Activated T-cell treated with anti-CD3 and anti-CD28 coated beads for 24 hours (primary cell): ENCODE data around the gene CTBS.
"Not testable (repeated sequence)": the region's sequence is repeated elsewhere in the genome, so short reads cannot be mapped to it uniquely, and the experiment has no call there.

Experiments
- DNase-seq: peaks from one replicate; pipeline ENCODE4 v3.0.0-alpha.2; 2020; ENCODE audit warnings: low read depth

The CTBS gene

DNA sequence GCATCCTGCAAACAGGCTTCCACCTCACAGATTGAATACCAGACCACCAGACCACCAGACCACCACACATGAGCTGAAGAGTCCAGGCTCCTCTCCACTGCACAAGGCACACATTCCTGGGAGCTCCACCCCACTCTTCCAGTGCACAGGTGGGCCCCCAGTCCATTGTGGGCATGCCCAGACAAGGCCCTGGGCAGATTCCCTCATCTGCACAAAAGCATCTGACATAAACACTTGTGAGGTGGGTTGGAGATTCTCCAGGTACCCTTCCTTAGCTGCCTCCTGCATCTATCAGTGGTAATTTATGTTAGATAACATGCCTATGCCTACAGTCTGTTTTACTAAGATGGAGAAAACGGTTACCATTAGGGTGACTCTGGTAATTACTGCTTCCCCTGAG, 11.6 kb upstream of the CTBS start:
- no peak for DNase-seq

DNA sequence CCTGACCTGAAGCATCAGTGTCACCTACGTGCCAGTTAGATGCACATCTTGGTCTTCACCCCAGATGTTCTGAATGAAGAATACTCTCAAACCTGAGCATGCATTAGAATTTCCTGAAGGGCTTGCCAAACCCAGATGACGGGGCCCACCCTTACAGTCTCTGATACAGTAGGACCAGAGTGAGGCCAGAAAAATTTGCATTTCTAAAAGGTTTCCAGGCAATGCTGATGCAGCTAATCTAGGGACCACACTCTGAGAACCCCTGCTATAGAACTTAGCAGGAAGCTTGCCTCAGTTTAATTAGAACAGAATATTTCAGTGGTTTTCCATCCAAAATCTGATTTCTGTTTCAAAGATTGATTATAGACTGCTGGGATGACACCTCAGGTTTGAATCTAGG, 9.9 kb upstream of the CTBS start:
- no peak for DNase-seq

DNA sequence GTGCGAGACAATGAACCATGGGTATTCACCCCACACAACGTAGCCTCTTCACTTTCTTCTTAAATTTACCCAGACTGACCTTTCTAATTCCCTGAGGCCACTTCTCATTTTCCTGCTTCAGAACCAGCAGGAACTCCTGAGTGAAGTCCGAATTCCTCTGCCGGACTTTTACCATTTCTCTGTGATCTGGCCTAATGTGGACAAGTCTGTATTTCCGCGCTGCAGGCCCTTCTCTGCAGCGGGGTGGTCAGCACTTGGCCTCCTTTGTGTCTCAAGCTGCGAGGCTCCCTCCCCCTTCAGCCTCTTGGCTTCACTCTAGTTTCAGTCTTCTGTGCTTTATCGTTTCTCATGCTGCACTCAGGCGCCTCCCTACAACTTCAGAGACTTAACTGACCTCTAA, 9.4 kb upstream of the CTBS start:
- DNase-seq: no peak

DNA sequence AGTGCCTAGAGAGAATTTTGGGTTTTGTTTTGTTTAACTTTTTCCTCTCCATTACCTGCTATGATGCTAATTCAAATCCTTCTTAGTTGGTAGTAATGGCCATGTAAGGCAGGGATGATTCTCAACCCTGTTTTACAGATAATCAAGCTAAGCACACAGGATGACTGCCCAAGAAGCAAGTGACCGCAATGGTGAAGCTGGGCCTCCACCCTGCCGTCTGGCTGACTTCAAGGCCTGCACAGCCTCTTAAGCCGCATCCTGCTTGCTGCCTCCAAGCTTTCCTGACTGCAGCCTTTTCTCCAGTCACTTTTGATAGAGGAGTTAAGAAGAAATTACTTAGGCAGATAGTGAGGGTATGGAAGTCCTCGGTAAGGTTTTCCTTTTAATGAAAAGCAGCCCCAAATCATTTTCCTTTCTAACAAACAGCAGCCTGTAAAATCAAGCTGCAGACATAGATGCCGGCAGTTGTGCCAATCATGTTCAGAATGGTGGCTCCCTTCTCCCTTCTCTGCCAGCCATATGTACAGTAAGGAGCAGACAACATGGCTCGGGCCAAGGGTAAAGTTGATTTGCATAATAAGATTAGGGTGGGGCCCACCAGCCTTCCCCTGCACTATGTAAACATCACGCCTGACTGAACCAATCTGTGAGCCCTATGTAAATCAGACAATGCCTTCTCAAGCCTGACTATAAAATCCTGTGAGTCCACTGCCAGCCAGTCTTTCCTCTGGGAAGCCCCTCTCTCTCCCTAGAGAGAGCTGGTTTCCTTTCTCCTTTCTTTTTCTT, 8.8 kb upstream of the CTBS start:
- DNase-seq: no peak

DNA sequence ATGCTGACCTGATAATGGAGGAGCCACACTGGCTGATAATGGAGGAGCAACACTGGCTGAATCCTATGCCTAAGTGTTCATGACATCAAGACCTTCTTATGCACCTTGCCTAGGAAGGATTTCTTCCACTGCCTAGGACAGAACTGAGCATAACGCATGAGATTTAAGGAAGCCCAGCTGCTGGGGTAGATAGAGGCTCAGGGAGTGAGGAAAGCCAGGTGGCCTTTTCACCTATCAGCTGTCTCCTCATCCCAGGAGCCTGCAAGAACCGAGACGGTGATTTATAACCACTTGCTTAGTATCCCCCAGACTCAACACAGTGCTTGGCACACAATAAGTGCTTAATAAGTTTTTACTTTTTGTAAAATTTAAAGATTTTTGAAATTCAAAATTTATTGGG, 7.4 kb upstream of the CTBS start:
- DNase-seq: no peak

GRCh38 chr1:84574936-84575335, 696 bp upstream of the CTBS start:
- no peak for DNase-seq

- no peak for DNase-seq
These were observed 716 bp downstream of the CTBS start for GRCh38 chr1:84573481-84573966.

GRCh38 chr1:84571150-84571535, 3.1 kb downstream of the CTBS start:
- DNase-seq: no peak

GRCh38 chr1:84570436-84571149, 3.6 kb downstream of the CTBS start:
- no peak for DNase-seq

DNA sequence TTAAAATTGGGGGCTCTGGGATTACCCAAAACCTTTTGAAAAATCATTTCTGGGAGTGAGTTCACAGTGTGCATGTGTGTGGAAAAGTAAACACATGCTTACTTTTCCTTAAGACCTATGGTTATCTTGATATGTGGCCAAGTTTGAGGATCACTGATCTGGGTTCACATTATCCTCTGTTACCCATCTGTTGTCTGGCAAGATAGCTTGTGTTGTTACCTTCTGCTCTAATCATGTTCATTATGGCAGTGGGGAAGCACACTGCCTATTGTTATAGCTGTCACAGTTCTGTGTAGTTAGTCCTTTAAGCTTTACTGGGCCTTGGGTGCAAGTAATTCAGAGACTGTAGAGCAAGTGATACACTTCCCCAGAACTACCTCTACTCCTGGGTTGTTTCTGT, 5.0 kb downstream of the CTBS start:
- no peak for DNase-seq

GRCh38 chr1:84550826-84551225, 23.4 kb downstream of the CTBS start:
- no peak for DNase-seq

- no peak for DNase-seq
These were observed 32.6 kb downstream of the CTBS start for GRCh38 chr1:84541679-84542078.

- DNase-seq: no peak
These were observed 33.5 kb downstream of the CTBS start for GRCh38 chr1:84540759-84541158.

GRCh38 chr1:84539972-84540371, 34.3 kb downstream of the CTBS start:
- no peak for DNase-seq

GRCh38 chr1:84538599-84538998, 35.6 kb downstream of the CTBS start:
- no peak for DNase-seq

DNA sequence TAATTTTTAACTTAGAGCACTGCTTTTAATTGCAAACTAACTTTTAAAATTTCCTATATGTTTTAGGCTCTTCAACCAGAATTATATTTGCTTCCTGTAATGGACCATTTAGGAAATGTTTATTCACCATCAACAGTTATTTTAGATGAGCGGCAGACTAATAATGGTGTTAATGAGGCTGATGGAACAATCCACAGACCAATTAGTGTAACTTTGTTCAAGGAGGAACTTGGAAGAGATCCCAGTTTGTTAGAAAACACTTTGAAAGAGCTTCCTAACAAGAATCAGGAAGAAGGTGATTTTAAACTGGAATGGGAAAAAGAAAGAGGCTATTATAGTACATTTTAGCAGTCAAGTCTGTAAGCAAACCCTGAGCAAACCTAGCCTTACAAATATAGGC, 48.5 kb downstream of the CTBS start:
- no peak for DNase-seq

GRCh38 chr1:84524590-84524989, 49.6 kb downstream of the CTBS start:
- DNase-seq: no peak

GRCh38 chr1:84510668-84511067, 63.6 kb downstream of the CTBS start:
- no peak for DNase-seq

- DNase-seq: no peak
These were observed 64.1 kb downstream of the CTBS start for GRCh38 chr1:84510165-84510564.

- no peak for DNase-seq
These were observed 65.2 kb downstream of the CTBS start for GRCh38 chr1:84509029-84509428.

- DNase-seq: no peak
These were observed 65.7 kb downstream of the CTBS start for GRCh38 chr1:84508510-84508909.

DNA sequence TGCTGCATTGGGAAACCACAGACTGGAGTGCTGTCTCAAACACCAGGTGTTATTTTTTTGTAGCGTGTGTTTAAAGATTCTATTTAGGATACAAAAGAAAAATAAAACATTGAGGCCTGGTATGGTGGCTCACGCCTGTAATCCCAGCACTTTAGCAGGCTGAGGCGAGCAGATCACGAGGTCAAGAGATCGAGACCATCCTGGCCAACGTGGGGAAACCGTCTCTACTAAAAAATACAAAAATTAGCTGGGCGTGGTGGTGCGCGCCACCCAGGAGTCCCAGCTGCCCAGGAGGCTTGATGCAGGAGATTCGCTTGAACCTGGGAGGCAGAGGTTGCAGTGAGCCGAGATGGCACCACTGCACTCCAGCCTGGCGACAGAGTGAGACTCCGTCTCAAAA, 66.4 kb downstream of the CTBS start:
- DNase-seq: not testable (repeated sequence)

GRCh38 chr1:84506729-84507453, 67.3 kb downstream of the CTBS start:
- DNase-seq: peak; percentile 64
